GM12878 (cell line): Measurements from ENCODE around the gene NCMAP. TPM values are rescaled to one million over a fixed set of nuclear protein-coding genes. Genes with fewer than 3 reads are reported as not detected.
A peak's percentile ranks its signal among the peaks of the same experiment; 100 is the strongest.

Experiments used
- PML ChIP-seq: IDR thresholded peaks from 2 replicates; pipeline ENCODE4 v1.6.1; 2012; ENCODE audit warnings: low read length, inconsistent platforms
- RUNX3 ChIP-seq: IDR thresholded peaks from 2 replicates; pipeline ENCODE4 v1.6.1; 2012; ENCODE audit warnings: low read length, inconsistent platforms
- TAF1 ChIP-seq: IDR thresholded peaks from 2 replicates; pipeline ENCODE4 v1.6.1; 2011; ENCODE audit warnings: mild to moderate bottlenecking, low read depth, low read length, borderline replicate concordance
- ZNF274 ChIP-seq: IDR thresholded peaks from one replicate; pipeline ENCODE4 v1.8.0; 2011; ENCODE audit not compliant: insufficient read length, insufficient read depth
- polyA plus RNA-seq, 11 experiments: library from polyadenylated mRNA; depleted of rRNA in 4 of 11; unstranded in 6 of 11; stranded (reverse) in 5 of 11; fragments of >200 nt; fragmentation: Nextera tagmentation in 4 of 11; fragmentation: Illumina TruSeq in 1 of 11; extraction: Ambion mirVana in 4 of 11; extraction: Trizol in 1 of 11; gene quantifications; 1 replicate in 1 of 11; 2 replicates in 10 of 11; pipeline versions ENCODE4 v1.2.1 to v1.2.3, GENCODE V29; 2011 to 2016; ENCODE audit warnings: inconsistent platforms in 2 of 11, missing spikeins in 2 of 11, low read depth in 1 of 11
- total RNA-seq, 4 experiments: library from RNA; depleted of rRNA in 3 of 4; stranded (reverse); fragments of >200 nt in 3 of 4; fragmentation: Illumina TruSeq in 1 of 4; extraction: Trizol in 1 of 4; gene quantifications; 2 replicates each; pipeline versions ENCODE4 v1.2.1 to v1.2.3, GENCODE V29; 2013 to 2021
- TF ChIP-seq, protein P1 (sequence below): fragments of 450-650 bp; IDR thresholded peaks from 2 replicates; pipeline ENCODE4 v1.6.1; 2018; ENCODE audit warnings: mild to moderate bottlenecking, low read depth, moderate library complexity; ENCODE audit not compliant: partially characterized antibody
- TF ChIP-seq, protein P2 (sequence below), 3 experiments: IDR thresholded peaks in 2 of 3; conservative IDR thresholded peaks in 1 of 3; 2 replicates each; pipeline ENCODE4 v1.5.1; 2011; ENCODE audit warnings: low read depth in 3 of 3, low read length in 3 of 3, mild to moderate bottlenecking in 3 of 3, control low read depth in 2 of 3, moderate library complexity in 2 of 3, inconsistent platforms in 1 of 3, mixed read lengths in 1 of 3; ENCODE audit not compliant: control insufficient read depth in 2 of 3, insufficient read depth in 1 of 3; ENCODE audit errors: extremely low read depth in 1 of 3

Gene NCMAP
- total and polyA plus RNA-seq, 10 of the 15 experiments (the other 5 are each of a cell fraction or from before 2014, with no cell fraction given), result not detected

DNA sequence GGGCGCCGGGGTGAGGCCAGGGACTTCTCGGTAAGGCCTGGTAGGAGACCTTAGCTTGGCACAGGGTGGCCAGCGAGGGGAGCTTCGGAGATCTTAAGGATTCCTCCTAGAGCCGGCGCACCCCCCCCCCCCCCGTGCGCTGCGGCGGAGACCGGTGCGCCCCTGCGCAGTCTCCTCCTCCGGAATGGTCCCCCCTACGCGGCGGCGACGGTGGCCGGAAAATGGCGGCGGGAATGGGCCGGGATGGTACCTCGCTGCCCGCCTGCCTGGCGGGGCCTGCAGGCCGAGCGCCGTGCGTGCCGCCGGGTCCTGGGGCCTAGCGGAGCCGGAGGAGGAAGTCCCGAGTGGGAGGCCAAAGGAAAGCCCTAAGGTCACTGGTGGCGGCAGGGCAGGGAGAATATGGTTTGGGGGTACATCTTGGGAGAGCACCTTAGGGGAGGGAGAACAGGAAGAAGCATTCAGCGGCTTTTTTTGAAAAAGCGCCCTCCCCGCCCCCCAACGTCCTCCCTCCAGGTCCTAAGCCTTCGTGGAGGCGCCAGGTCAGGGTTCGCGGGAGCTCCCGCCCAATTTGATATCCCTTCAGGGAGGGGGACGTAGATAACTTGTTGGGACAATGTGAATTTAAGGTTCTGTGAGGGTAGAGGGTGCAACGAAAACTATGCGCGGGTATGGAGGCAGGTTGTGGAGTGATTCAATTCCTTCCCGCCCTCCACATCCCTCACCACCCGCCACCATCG is 87.6 kb downstream of the NCMAP start (continued):
- TF ChIP-seq, protein P1, sequence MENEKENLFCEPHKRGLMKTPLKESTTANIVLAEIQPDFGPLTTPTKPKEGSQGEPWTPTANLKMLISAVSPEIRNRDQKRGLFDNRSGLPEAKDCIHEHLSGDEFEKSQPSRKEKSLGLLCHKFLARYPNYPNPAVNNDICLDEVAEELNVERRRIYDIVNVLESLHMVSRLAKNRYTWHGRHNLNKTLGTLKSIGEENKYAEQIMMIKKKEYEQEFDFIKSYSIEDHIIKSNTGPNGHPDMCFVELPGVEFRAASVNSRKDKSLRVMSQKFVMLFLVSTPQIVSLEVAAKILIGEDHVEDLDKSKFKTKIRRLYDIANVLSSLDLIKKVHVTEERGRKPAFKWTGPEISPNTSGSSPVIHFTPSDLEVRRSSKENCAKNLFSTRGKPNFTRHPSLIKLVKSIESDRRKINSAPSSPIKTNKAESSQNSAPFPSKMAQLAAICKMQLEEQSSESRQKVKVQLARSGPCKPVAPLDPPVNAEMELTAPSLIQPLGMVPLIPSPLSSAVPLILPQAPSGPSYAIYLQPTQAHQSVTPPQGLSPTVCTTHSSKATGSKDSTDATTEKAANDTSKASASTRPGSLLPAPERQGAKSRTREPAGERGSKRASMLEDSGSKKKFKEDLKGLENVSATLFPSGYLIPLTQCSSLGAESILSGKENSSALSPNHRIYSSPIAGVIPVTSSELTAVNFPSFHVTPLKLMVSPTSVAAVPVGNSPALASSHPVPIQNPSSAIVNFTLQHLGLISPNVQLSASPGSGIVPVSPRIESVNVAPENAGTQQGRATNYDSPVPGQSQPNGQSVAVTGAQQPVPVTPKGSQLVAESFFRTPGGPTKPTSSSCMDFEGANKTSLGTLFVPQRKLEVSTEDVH, result no peak
- peak; percentile 36; the same call in 1 of the 2 replicates for TF ChIP-seq PML
- TF ChIP-seq ZNF274, result no peak
- TF ChIP-seq, protein P2, sequence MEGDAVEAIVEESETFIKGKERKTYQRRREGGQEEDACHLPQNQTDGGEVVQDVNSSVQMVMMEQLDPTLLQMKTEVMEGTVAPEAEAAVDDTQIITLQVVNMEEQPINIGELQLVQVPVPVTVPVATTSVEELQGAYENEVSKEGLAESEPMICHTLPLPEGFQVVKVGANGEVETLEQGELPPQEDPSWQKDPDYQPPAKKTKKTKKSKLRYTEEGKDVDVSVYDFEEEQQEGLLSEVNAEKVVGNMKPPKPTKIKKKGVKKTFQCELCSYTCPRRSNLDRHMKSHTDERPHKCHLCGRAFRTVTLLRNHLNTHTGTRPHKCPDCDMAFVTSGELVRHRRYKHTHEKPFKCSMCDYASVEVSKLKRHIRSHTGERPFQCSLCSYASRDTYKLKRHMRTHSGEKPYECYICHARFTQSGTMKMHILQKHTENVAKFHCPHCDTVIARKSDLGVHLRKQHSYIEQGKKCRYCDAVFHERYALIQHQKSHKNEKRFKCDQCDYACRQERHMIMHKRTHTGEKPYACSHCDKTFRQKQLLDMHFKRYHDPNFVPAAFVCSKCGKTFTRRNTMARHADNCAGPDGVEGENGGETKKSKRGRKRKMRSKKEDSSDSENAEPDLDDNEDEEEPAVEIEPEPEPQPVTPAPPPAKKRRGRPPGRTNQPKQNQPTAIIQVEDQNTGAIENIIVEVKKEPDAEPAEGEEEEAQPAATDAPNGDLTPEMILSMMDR (IDR thresholded peaks at IDR 0.05 in 2 of 3, conservative IDR thresholded peaks at IDR 0.05 in 1 of 3; ENCODE audit: control insufficient read depth in 2 of 3, extremely low read depth in 1 of 3, insufficient read depth in 1 of 3, low read depth in 3 of 3, low read length in 3 of 3), result no peak
- no peak for TF ChIP-seq RUNX3
- 0 out of 2 replicates have a peak, but pooled peaks have one; percentile 56 for TF ChIP-seq TAF1
